TTC549 (cell line): Measurements from ENCODE around the gene NTM.

Source experiments
- FAIRE-seq: peaks from 2 replicates; lab custom pipeline; 2012; peaks lifted over from hg19 to GRCh38; lab: Jason Lieb, UNC

The NTM gene

GRCh38 chr11:131776211-131776610, 405.8 kb downstream of the NTM start:
- no peak for FAIRE-seq

DNA sequence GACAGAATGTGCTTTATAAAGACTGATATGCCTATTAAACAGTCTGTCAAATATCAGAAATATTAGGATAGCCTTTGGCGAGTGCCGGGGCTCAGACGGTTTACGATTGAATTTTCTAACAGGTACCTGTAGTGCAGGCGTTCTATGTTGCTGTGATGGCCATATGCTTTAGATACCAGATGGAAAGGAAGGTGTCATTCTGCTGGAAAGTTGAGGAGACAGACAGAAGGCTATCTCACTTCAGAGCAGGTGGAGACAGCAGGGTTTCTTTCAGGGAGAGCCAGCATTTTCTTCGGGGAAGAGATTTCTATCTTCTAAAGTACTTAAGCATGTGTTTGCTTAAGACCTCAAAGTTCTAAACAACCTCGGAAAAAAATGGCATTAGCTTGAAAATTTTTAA, 415.4 kb downstream of the NTM start:
- no peak for FAIRE-seq

DNA sequence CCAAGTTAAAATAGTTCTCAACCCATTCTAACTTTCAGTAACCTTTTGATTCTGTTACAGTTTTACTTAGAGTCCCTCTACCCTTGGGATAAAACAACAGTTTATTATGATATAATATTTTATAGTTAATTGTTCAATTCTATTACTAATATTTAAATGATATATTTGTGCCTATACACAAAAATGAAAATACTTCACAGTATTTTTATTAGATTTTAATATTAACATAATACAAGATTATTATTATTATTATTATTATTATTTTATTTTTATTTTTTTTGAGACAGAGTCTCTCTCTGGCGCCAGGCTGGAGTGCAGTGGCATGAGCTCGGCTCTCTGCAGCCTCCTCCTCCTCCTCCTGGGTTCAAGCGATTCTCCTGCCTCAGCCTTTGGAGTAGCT, 416.7 kb downstream of the NTM start:
- no peak for FAIRE-seq

DNA sequence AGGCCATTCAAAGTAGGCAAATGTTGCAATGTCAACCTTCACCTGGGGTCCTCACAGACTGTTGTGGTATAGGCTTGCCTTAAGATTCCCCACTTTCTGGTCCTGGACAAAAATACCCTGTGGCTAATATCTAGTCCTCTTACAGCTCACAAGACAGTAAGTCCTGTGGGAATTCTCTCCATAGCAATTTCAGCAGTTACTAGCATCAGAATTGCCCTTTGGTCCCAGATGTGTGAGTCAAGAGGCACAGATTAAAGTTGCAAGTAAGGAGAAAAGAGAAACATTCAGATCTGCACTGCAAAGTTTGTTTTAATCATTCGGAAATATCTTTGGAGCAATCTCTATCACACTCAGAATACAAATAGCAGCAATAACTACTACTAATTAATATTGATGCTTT, 420.2 kb downstream of the NTM start:
- FAIRE-seq, result no peak

- FAIRE-seq, result no peak
Observed at GRCh38 chr11:131792243-131792642, 421.8 kb downstream of the NTM start.

DNA sequence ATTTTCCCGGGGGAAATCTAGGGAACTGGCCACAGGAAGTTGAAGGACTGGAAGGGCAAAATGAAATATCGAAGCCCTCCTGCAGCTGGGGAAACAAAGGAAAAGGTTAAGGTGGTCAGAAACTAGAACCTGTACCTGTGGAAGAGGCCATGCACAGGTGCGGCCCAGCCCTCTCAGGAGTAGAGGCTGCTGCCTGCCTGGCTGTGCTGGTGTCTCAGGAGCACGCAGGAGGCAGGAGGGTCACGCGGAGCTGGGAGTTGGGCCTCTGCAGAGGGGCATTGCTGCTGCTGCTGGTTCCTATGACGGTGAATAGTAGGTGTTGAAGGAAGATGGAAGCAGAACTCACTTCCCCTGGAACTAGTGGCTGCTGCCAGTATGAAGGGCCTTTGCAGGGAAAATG, 425.7 kb downstream of the NTM start:
- no peak for FAIRE-seq

- no peak for FAIRE-seq
Observed at GRCh38 chr11:131796541-131796940, 426.1 kb downstream of the NTM start.

GRCh38 chr11:131800452-131800851, 430.0 kb downstream of the NTM start:
- FAIRE-seq, result no peak

DNA sequence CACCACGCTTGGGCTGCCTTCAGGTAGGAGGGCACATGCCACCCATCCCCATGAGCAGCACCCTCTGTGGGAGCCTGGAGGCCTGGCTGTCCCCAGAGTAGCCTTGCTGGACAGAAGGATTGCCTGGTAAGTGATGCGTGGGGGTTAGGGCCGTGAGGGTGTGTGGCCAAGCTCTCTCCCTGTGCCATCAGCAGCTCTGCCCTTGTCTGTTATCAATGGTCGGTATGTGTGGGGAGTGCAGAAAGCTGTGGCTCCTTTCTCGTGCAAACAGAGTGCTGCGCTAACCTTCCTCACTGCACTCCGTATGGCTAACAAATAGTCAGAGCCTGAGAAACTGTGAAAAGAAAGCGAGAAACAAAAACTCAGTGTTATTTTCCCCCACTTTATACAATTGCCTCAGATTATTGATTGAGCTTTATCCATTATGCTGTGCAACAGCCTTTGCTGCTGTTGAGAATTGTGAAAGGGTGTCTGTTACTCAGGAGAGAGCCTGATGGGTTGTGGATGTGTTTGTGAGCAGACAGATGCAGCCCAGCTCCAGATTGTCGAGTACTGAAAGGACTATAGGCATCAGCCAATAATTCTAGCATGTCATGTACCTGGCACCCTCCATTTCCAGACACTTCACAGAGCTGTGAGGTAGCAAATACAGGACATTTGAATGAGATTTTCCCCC, 432.2 kb downstream of the NTM start:
- no peak for FAIRE-seq

DNA sequence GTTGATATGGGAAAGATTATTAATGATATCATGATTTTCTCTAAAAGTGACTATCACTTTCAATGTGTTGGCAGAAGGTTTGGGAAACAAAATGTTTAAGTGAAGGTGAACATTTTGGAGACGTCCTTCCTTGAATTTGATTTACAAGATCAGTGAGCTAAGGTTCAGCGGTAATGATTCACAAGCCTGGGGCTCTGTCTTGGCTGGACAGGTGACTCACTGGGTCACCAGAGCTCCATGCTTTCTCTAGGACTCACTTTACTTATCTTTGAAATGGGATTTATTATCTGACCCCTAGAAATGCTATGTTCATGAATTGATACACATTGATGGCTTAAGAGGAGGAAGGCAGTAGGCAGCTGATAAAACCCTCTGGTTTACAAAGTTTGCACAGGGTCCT, 437.5 kb downstream of the NTM start:
- FAIRE-seq, result no peak

DNA sequence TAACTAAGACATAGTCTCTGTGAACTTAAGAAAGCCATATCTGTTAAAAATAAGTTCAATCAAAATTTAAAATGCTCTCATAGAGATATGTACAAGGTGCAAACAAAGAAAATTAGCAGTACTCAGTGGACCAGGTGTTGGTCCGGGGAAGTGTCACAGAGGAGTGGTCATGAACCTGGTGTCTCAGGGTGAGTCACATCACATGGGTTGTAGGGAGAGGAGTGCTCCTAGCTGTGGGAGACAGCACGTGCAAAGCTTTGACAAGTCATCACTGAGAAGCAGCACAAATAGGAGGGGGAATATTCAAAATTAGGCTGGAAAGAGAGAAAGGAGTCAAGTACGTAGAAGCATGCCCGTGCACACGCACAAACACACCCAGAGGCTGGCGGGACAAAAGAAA, 438.1 kb downstream of the NTM start:
- FAIRE-seq, result no peak

- FAIRE-seq, result no peak
Observed at GRCh38 chr11:131809203-131809918, 438.9 kb downstream of the NTM start.

- no peak for FAIRE-seq
Observed at GRCh38 chr11:131810541-131810940, 440.1 kb downstream of the NTM start.

DNA sequence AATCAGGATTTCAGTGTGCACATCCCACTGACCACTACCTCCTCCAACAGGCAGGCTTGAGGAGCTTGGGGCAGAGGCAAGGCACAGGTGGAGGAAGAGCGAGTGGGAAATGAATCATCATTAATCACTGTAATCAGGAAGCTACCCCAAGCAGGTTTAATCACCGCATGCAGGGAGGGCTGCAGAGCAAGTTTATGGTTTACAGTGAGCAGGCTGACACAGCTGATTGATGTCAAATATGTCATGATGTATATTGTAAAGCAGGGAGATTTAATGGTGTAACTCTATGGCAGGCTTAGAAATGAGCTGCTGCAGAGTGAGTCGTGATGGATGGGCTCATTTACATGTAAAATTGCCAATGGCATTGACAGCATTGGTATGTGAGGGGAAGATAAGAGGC, 441.0 kb downstream of the NTM start:
- no peak for FAIRE-seq

- FAIRE-seq, result no peak
Observed at GRCh38 chr11:131814108-131814507, 443.7 kb downstream of the NTM start.

GRCh38 chr11:131815590-131815989, 445.2 kb downstream of the NTM start:
- no peak for FAIRE-seq

- no peak for FAIRE-seq
Observed at GRCh38 chr11:131816051-131816450, 445.6 kb downstream of the NTM start.

DNA sequence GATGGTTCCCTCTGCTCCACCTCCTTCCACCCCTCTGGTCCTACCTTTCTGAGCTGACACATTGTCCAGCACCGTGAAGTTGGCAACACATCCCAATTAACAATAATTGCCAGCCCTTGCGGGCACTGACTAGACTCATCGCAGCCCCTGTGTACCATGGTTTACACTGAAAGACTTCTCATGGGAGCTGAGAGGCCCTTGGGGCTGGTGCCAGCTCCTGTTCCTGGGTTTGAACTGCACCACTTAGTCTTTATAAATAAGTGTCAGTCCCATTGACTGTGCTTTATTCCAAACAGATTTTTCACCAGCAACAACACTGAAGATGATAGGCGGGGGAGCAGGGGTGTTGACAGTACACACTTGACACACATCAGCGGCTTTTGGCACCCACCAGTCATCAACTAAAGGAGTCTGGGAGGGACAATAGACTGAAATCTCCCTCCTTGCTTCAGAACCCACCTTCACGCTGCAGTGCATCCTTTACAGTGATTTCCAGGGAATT, 447.3 kb downstream of the NTM start:
- no peak for FAIRE-seq

- FAIRE-seq, result no peak
Observed at GRCh38 chr11:131819865-131820264, 449.4 kb downstream of the NTM start.

- FAIRE-seq, result no peak
Observed at GRCh38 chr11:131822506-131822905, 452.1 kb downstream of the NTM start.

GRCh38 chr11:131823772-131824171, 453.4 kb downstream of the NTM start:
- FAIRE-seq, result no peak

GRCh38 chr11:131824771-131825170, 454.4 kb downstream of the NTM start:
- no peak for FAIRE-seq

GRCh38 chr11:131827430-131827829, 457.0 kb downstream of the NTM start:
- FAIRE-seq, result no peak

DNA sequence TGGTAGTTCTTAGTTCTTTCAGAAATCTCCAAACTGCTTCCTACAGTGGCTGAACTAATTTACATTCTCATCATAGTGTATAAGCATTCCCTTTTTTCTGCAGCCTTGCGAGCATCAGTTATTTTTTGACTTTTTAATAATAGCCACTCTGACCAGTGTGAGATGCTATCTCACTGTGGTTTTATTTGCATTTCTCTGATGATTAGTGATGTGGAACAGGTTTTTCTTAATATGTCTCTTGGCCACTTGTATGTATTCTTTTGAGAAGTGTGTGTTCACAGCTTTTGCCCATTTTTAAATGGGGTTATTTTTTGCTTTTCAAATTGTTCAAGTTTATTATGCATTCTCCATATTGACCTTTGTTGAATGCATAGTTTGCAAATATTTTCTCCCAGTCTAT, 459.3 kb downstream of the NTM start:
- no peak for FAIRE-seq
